ENCODE measurements around the gene TSPAN11.
"Not testable (repeated sequence)": the region's sequence is repeated elsewhere in the genome, so short reads cannot be mapped to it uniquely, and the experiment has no call there.

Gene TSPAN11

GRCh38 chr12:31011336-31011735 lies 84.8 kb downstream of the TSPAN11 start:
- no peak for DNase-seq

GRCh38 chr12:31011746-31012566 lies 85.4 kb downstream of the TSPAN11 start:
- H3K4me3 Mint-ChIP-seq = no peak overlapping the region
- DNase-seq (no peak), ATAC-seq (replicated peaks) (no peak)
- H3K27me3 Mint-ChIP-seq = peaks cover 5 to 8% of the 10 kb centered on the region in 2 donors
- no peaks in the 10 kb centered on the region for H3K9me3 Mint-ChIP-seq
- no peaks in the 10 kb centered on the region for H3K4me1 Mint-ChIP-seq
- no peak overlapping the region for H3K27ac Mint-ChIP-seq
- no peaks in the 10 kb centered on the region for H3K36me3 Mint-ChIP-seq

More at GRCh38 chr12:31011336-31011735, 84.8 kb downstream of the TSPAN11 start:
- peaks cover 5 to 10% of the 10 kb centered on the region in 2 donors for H3K27me3 Mint-ChIP-seq
- H3K36me3 Mint-ChIP-seq = no peaks in the 10 kb centered on the region
- no peak for ATAC-seq (replicated peaks)
- H3K4me1 Mint-ChIP-seq = no peaks in the 10 kb centered on the region
- H3K9me3 Mint-ChIP-seq = no peaks in the 10 kb centered on the region
- H3K4me3 Mint-ChIP-seq = no peak overlapping the region
- H3K27ac Mint-ChIP-seq = peak overlapping the region; percentile 26

- not testable (repeated sequence) for H3K27me3 Mint-ChIP-seq; H3K4me1 Mint-ChIP-seq; H3K27ac Mint-ChIP-seq; H3K9me3 Mint-ChIP-seq; H3K4me3 Mint-ChIP-seq; DNase-seq; H3K36me3 Mint-ChIP-seq; ATAC-seq (replicated peaks)
Measured at GRCh38 chr12:31012567-31012891, 86.0 kb downstream of the TSPAN11 start.

- H3K4me1 Mint-ChIP-seq = no peaks in the 10 kb centered on the region
- H3K9me3 Mint-ChIP-seq = no peaks in the 10 kb centered on the region
- no peaks in the 10 kb centered on the region for H3K36me3 Mint-ChIP-seq
- H3K27me3 Mint-ChIP-seq = peaks cover 5 to 7% of the 10 kb centered on the region in 2 donors
- no peak overlapping the region for H3K27ac Mint-ChIP-seq
- ATAC-seq (replicated peaks) (no peak), DNase-seq (no peak)
- H3K4me3 Mint-ChIP-seq = no peak overlapping the region
Measured at GRCh38 chr12:31015215-31015614, 88.7 kb downstream of the TSPAN11 start.

GRCh38 chr12:31016057-31016456 lies 89.5 kb downstream of the TSPAN11 start:
- Mint-ChIP-seq H3K27ac (no peak overlapping the region), H3K36me3 (no peaks in the 10 kb centered on the region), H3K27me3 (peaks cover 5 to 7% of the 10 kb centered on the region in 2 donors), H3K4me3 (no peak overlapping the region), H3K9me3 (no peaks in the 10 kb centered on the region), H3K4me1 (no peaks in the 10 kb centered on the region)
- no peak for ATAC-seq (replicated peaks)
- no peak for DNase-seq

- H3K4me1 Mint-ChIP-seq = no peaks in the 10 kb centered on the region
- no peak overlapping the region for H3K4me3 Mint-ChIP-seq
- no peaks in the 10 kb centered on the region for H3K9me3 Mint-ChIP-seq
- ATAC-seq (replicated peaks) (no peak), DNase-seq (no peak)
- no peaks in the 10 kb centered on the region for H3K36me3 Mint-ChIP-seq
- no peak overlapping the region for H3K27ac Mint-ChIP-seq
- H3K27me3 Mint-ChIP-seq = peaks cover 0 to 2% of the 10 kb centered on the region in 2 donors
Measured at GRCh38 chr12:31017535-31017934, 91.0 kb downstream of the TSPAN11 start.

- DNase-seq (no peak), ATAC-seq (replicated peaks) (no peak)
- Mint-ChIP-seq H3K36me3 (no peaks in the 10 kb centered on the region), H3K4me3 (no peak overlapping the region), H3K9me3 (no peaks in the 10 kb centered on the region), H3K27me3 (no peaks in the 10 kb centered on the region), H3K27ac (no peak overlapping the region), H3K4me1 (no peaks in the 10 kb centered on the region)
Measured at GRCh38 chr12:31018106-31018789, 91.7 kb downstream of the TSPAN11 start.

- DNase-seq = no peak
- Mint-ChIP-seq H3K36me3 (no peaks in the 10 kb centered on the region), H3K4me1 (no peaks in the 10 kb centered on the region), H3K4me3 (no peak overlapping the region), H3K9me3 (no peaks in the 10 kb centered on the region), H3K27ac (no peak overlapping the region), H3K27me3 (no peaks in the 10 kb centered on the region)
- ATAC-seq (replicated peaks) = no peak
Measured at GRCh38 chr12:31018790-31019505, 92.4 kb downstream of the TSPAN11 start.

GRCh38 chr12:31019561-31019960 lies 93.0 kb downstream of the TSPAN11 start:
- ATAC-seq (replicated peaks) (no peak), DNase-seq (no peak)
- Mint-ChIP-seq H3K36me3 (no peaks in the 10 kb centered on the region), H3K4me3 (no peak overlapping the region), H3K4me1 (no peaks in the 10 kb centered on the region), H3K9me3 (no peaks in the 10 kb centered on the region), H3K27ac (no peak overlapping the region), H3K27me3 (no peaks in the 10 kb centered on the region)

GRCh38 chr12:31019976-31020375 lies 93.4 kb downstream of the TSPAN11 start:
- no peaks in the 10 kb centered on the region for H3K9me3 Mint-ChIP-seq
- no peak overlapping the region for H3K27ac Mint-ChIP-seq
- DNase-seq (no peak), ATAC-seq (replicated peaks) (no peak)
- no peaks in the 10 kb centered on the region for H3K36me3 Mint-ChIP-seq
- no peak overlapping the region for H3K4me3 Mint-ChIP-seq
- H3K27me3 Mint-ChIP-seq = no peaks in the 10 kb centered on the region
- H3K4me1 Mint-ChIP-seq = no peaks in the 10 kb centered on the region

GRCh38 chr12:31020385-31021166 lies 94.0 kb downstream of the TSPAN11 start:
- DNase-seq (no peak), ATAC-seq (replicated peaks) (no peak)
- peaks cover 0 to 1% of the 10 kb centered on the region in 2 donors for H3K27me3 Mint-ChIP-seq
- H3K9me3 Mint-ChIP-seq = no peaks in the 10 kb centered on the region
- H3K27ac Mint-ChIP-seq = no peak overlapping the region
- no peaks in the 10 kb centered on the region for H3K36me3 Mint-ChIP-seq
- no peak overlapping the region for H3K4me3 Mint-ChIP-seq
- H3K4me1 Mint-ChIP-seq = no peaks in the 10 kb centered on the region

GRCh38 chr12:31021181-31021580 lies 94.6 kb downstream of the TSPAN11 start:
- no peaks in the 10 kb centered on the region for H3K36me3 Mint-ChIP-seq
- no peak overlapping the region for H3K27ac Mint-ChIP-seq
- DNase-seq = no peak
- ATAC-seq (replicated peaks) = no peak
- H3K4me1 Mint-ChIP-seq = no peaks in the 10 kb centered on the region
- H3K4me3 Mint-ChIP-seq = no peak overlapping the region
- peaks cover 0 to 5% of the 10 kb centered on the region in 2 donors for H3K27me3 Mint-ChIP-seq
- no peaks in the 10 kb centered on the region for H3K9me3 Mint-ChIP-seq

GRCh38 chr12:31021809-31022494 lies 95.4 kb downstream of the TSPAN11 start:
- H3K27me3 Mint-ChIP-seq = peaks cover 0 to 5% of the 10 kb centered on the region in 2 donors
- no peaks in the 10 kb centered on the region for H3K36me3 Mint-ChIP-seq
- no peak overlapping the region for H3K4me3 Mint-ChIP-seq
- H3K9me3 Mint-ChIP-seq = no peaks in the 10 kb centered on the region
- DNase-seq (no peak), ATAC-seq (replicated peaks) (no peak)
- no peak overlapping the region for H3K27ac Mint-ChIP-seq
- H3K4me1 Mint-ChIP-seq = no peaks in the 10 kb centered on the region

All from stimulated activated naive B cell treated with anti-CD40 and anti-IgM and Interleukin-4, amounts not matched to agents 10 μg/mL and 1 μg/mL and 100 μg/mL, for 72 hours (primary cell).